HG02623 (cell line): ENCODE results near the gene FLVCR1.

Experiments
- ATAC-seq: cut with Tn5 transposase; IDR thresholded peaks from one replicate; pipeline ENCODE4 v1.9.1; 2021; ENCODE audit warnings: moderate library complexity; ENCODE audit not compliant: unreplicated experiment

FLVCR1 gene

GRCh38 chr1:212945056-212945455, 87.0 kb downstream of the FLVCR1 start:
- no peak for ATAC-seq

GRCh38 chr1:212945463-212946160, 87.5 kb downstream of the FLVCR1 start:
- ATAC-seq, result no peak

GRCh38 chr1:212946872-212947271, 88.8 kb downstream of the FLVCR1 start:
- no peak for ATAC-seq
